ENCODE measurements around the gene NUP210L. TPM values are rescaled to one million over a fixed set of nuclear protein-coding genes. Genes with fewer than 3 reads are reported as not detected.
"Not testable (repeated sequence)": the region's sequence is repeated elsewhere in the genome, so short reads cannot be mapped to it uniquely, and the experiment has no call there.

Gene NUP210L
- total RNA-seq, 1 donor from 2014 or later = 0.30 TPM

GRCh38 chr1:154129391-154129970, 25.4 kb downstream of the NUP210L start:
- ATAC-seq = no peak
- intact Hi-C loops (cut with DNase I) = no loop called here
- no peak for DNase-seq (ENCODE audit: missing footprints)

GRCh38 chr1:154123205-154123604, 31.7 kb downstream of the NUP210L start:
- intact Hi-C loops (cut with DNase I); ATAC-seq; DNase-seq (ENCODE audit: missing footprints): not testable (repeated sequence)

- intact Hi-C loops (cut with DNase I) = no loop called here
- DNase-seq (ENCODE audit: missing footprints) (no peak), ATAC-seq (no peak)
These were observed 37.2 kb downstream of the NUP210L start for GRCh38 chr1:154117642-154118041.

- intact Hi-C loops (cut with DNase I) = no loop called here
- no peak for DNase-seq (ENCODE audit: missing footprints)
- ATAC-seq = no peak
These were observed 39.7 kb downstream of the NUP210L start for GRCh38 chr1:154115180-154115579.

GRCh38 chr1:154104433-154105082, 50.3 kb downstream of the NUP210L start:
- intact Hi-C loops (cut with DNase I) = no loop called here
- ATAC-seq = no peak
- no peak for DNase-seq (ENCODE audit: missing footprints)

- ATAC-seq; intact Hi-C loops (cut with DNase I); DNase-seq (ENCODE audit: missing footprints): not testable (repeated sequence)
These were observed 54.7 kb downstream of the NUP210L start for GRCh38 chr1:154100141-154100540.

- intact Hi-C loops (cut with DNase I) = no loop called here
- DNase-seq (ENCODE audit: missing footprints) = no peak
- no peak for ATAC-seq
These were observed 57.0 kb downstream of the NUP210L start for GRCh38 chr1:154097873-154098272.

GRCh38 chr1:154095456-154096060, 59.3 kb downstream of the NUP210L start:
- ATAC-seq (no peak), DNase-seq (ENCODE audit: missing footprints) (no peak)
- intact Hi-C loops (cut with DNase I) = no loop called here

- no peak for DNase-seq (ENCODE audit: missing footprints)
- intact Hi-C loops (cut with DNase I) = no loop called here
- ATAC-seq = no peak
These were observed 60.5 kb downstream of the NUP210L start for GRCh38 chr1:154094411-154094810.

- DNase-seq (ENCODE audit: missing footprints) (no peak), ATAC-seq (no peak)
- intact Hi-C loops (cut with DNase I) = no loop called here
These were observed 61.2 kb downstream of the NUP210L start for GRCh38 chr1:154093699-154094098.

GRCh38 chr1:154091706-154092105, 63.2 kb downstream of the NUP210L start:
- intact Hi-C loops (cut with DNase I) = no loop called here
- ATAC-seq = no peak
- DNase-seq (ENCODE audit: missing footprints) = no peak

GRCh38 chr1:154087574-154087973, 67.3 kb downstream of the NUP210L start:
- ATAC-seq (no peak), DNase-seq (ENCODE audit: missing footprints) (no peak)
- intact Hi-C loops (cut with DNase I) = no loop called here

GRCh38 chr1:154083057-154083456, 71.8 kb downstream of the NUP210L start:
- intact Hi-C loops (cut with DNase I); ATAC-seq; DNase-seq (ENCODE audit: missing footprints): not testable (repeated sequence)

- no peak for DNase-seq (ENCODE audit: missing footprints)
- no peak for ATAC-seq
- intact Hi-C loops (cut with DNase I) = no loop called here
These were observed 73.3 kb downstream of the NUP210L start for GRCh38 chr1:154081386-154082126.

- DNase-seq (ENCODE audit: missing footprints) (no peak), ATAC-seq (no peak)
- intact Hi-C loops (cut with DNase I) = no loop called here
These were observed 78.5 kb downstream of the NUP210L start for GRCh38 chr1:154076413-154076812.

GRCh38 chr1:154075746-154076145, 79.1 kb downstream of the NUP210L start:
- no peak for ATAC-seq
- no peak for DNase-seq (ENCODE audit: missing footprints)
- intact Hi-C loops (cut with DNase I) = no loop called here

- intact Hi-C loops (cut with DNase I) = no loop called here
- ATAC-seq = no peak
These were observed 92.6 kb downstream of the NUP210L start for GRCh38 chr1:154062309-154062708.

GRCh38 chr1:154047436-154047835, 107.4 kb downstream of the NUP210L start:
- intact Hi-C loops (cut with DNase I); ATAC-seq; DNase-seq (ENCODE audit: missing footprints): not testable (repeated sequence)

More at GRCh38 chr1:154062309-154062708, 92.6 kb downstream of the NUP210L start:
- DNase-seq (ENCODE audit: missing footprints) = no peak

GRCh38 chr1:154033697-154034096, 121.2 kb downstream of the NUP210L start:
- intact Hi-C loops (cut with DNase I); ATAC-seq; DNase-seq (ENCODE audit: missing footprints): not testable (repeated sequence)

Data from Right ventricle myocardium inferior (tissue), 1 donor.